Stimulated activated CD4-positive, alpha-beta T cell treated with anti-CD3 and anti-CD28 coated beads, Interleukin-15, amount 100 ng/mL, for 48 hours (primary cell): ENCODE data around the gene CNNM2.
"Not testable (repeated sequence)": the region's sequence is repeated elsewhere in the genome, so short reads cannot be mapped to it uniquely, and the experiment has no call there.

Source experiments
- DNase-seq, 2 donors: peaks; one replicate each; pipeline ENCODE4 v3.0.0-alpha.2; 2020; ENCODE audit warnings: low read depth in 2 of 2

The CNNM2 gene

GRCh38 chr10:102926842-102927241 lies 8.7 kb downstream of the CNNM2 start:
- no peak for DNase-seq

- no peak for DNase-seq
Measured at GRCh38 chr10:102927311-102928010, 9.4 kb downstream of the CNNM2 start.

- not testable (repeated sequence) for DNase-seq
Measured at GRCh38 chr10:102928442-102928841, 10.3 kb downstream of the CNNM2 start.

GRCh38 chr10:102930720-102931119 lies 12.6 kb downstream of the CNNM2 start:
- no peak for DNase-seq

GRCh38 chr10:102931643-102932042 lies 13.5 kb downstream of the CNNM2 start:
- DNase-seq: no peak

- DNase-seq: no peak
Measured at GRCh38 chr10:102935505-102935904, 17.4 kb downstream of the CNNM2 start.

GRCh38 chr10:102935939-102936605 lies 18.0 kb downstream of the CNNM2 start:
- no peak for DNase-seq

GRCh38 chr10:102941401-102941800 lies 23.3 kb downstream of the CNNM2 start:
- DNase-seq: no peak

GRCh38 chr10:102945449-102945848 lies 27.4 kb downstream of the CNNM2 start:
- DNase-seq: no peak

- DNase-seq: no peak
Measured at GRCh38 chr10:102945962-102946361, 27.9 kb downstream of the CNNM2 start.

- no peak for DNase-seq
Measured at GRCh38 chr10:102946992-102947391, 28.9 kb downstream of the CNNM2 start.

GRCh38 chr10:102948176-102948575 lies 30.1 kb downstream of the CNNM2 start:
- no peak for DNase-seq

- DNase-seq: no peak
Measured at GRCh38 chr10:102948786-102949185, 30.7 kb downstream of the CNNM2 start.

GRCh38 chr10:102949916-102950315 lies 31.8 kb downstream of the CNNM2 start:
- DNase-seq: no peak

- DNase-seq: no peak
Measured at GRCh38 chr10:102951316-102951715, 33.2 kb downstream of the CNNM2 start.

GRCh38 chr10:102959360-102959759 lies 41.3 kb downstream of the CNNM2 start:
- no peak for DNase-seq

GRCh38 chr10:102960157-102960556 lies 42.1 kb downstream of the CNNM2 start:
- DNase-seq: no peak

- DNase-seq: no peak
Measured at GRCh38 chr10:102962267-102962666, 44.2 kb downstream of the CNNM2 start.

GRCh38 chr10:102962951-102963755 lies 45.1 kb downstream of the CNNM2 start:
- DNase-seq: no peak

- DNase-seq: no peak
Measured at GRCh38 chr10:102963756-102964025, 45.6 kb downstream of the CNNM2 start.

GRCh38 chr10:102964064-102964463 lies 46.0 kb downstream of the CNNM2 start:
- DNase-seq: not testable (repeated sequence)

- no peak for DNase-seq
Measured at GRCh38 chr10:102964713-102965112, 46.6 kb downstream of the CNNM2 start.

GRCh38 chr10:102965311-102965851 lies 47.3 kb downstream of the CNNM2 start:
- no peak for DNase-seq
